ENCODE results near the gene KCNJ9.
A peak's percentile ranks its signal among the peaks of the same experiment; 100 is the strongest.

KCNJ9 gene

DNA sequence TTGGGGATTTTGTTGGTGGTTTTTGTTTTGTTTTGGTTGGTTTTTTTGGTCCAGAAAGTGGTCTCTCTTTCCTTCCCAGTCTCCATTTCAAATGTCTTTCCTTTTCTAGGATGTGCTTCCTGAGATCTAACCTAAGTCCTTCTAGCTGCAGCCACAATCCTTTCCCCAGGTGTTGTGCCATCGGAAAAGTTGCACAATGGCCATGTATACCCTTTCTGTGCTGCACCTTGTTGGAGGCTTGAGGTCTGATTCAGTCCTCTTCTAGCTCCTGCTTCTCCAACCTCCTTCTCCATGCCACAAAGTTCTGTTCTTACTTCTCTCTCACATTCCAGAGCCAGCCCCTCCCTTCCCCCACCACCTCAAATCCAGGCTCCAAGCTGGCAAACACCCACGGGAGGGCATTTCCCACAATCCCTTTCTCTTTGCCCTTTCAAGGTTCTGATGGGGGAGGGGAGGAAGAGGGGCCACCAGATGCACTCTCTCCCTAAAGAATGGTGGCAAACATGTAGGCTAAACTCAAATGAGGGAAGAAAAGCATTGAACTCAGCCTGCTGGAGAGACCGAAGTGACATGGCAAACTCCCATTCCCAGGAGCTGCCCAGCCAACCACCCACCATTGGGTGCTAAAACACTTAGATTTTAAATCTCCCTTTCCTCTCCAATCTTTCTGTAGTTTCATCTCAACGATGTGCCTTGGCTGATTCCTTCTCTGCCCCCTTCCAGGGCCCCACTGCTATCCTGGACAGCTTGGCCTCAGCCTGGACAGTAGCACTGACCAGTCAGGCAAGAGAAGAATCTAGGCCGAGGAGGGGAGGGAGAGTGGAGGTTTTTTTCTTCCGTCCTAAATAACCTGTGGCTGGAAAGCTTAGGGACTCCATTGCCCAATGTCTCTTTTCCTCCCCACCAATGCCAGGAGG is 14.3 kb upstream of the KCNJ9 start:
- no peak overlapping the region for H3K4me3 ChIP-seq (replicated peaks; ENCODE audit: low read depth, low read length)
- DNase-seq (ENCODE audit: low read depth): no peak
- TF ChIP-seq, protein P1, sequence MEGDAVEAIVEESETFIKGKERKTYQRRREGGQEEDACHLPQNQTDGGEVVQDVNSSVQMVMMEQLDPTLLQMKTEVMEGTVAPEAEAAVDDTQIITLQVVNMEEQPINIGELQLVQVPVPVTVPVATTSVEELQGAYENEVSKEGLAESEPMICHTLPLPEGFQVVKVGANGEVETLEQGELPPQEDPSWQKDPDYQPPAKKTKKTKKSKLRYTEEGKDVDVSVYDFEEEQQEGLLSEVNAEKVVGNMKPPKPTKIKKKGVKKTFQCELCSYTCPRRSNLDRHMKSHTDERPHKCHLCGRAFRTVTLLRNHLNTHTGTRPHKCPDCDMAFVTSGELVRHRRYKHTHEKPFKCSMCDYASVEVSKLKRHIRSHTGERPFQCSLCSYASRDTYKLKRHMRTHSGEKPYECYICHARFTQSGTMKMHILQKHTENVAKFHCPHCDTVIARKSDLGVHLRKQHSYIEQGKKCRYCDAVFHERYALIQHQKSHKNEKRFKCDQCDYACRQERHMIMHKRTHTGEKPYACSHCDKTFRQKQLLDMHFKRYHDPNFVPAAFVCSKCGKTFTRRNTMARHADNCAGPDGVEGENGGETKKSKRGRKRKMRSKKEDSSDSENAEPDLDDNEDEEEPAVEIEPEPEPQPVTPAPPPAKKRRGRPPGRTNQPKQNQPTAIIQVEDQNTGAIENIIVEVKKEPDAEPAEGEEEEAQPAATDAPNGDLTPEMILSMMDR (IDR thresholded peaks at IDR 0.05; ENCODE audit: low read length, missing control alignments): no peak

GRCh38 chr1:160068225-160068624 is 13.1 kb upstream of the KCNJ9 start:
- DNase-seq (ENCODE audit: low read depth): no peak
- H3K4me3 ChIP-seq (replicated peaks; ENCODE audit: low read depth, low read length): no peak overlapping the region
- TF ChIP-seq, protein P1 (IDR thresholded peaks at IDR 0.05; ENCODE audit: low read length, missing control alignments): no peak

DNA sequence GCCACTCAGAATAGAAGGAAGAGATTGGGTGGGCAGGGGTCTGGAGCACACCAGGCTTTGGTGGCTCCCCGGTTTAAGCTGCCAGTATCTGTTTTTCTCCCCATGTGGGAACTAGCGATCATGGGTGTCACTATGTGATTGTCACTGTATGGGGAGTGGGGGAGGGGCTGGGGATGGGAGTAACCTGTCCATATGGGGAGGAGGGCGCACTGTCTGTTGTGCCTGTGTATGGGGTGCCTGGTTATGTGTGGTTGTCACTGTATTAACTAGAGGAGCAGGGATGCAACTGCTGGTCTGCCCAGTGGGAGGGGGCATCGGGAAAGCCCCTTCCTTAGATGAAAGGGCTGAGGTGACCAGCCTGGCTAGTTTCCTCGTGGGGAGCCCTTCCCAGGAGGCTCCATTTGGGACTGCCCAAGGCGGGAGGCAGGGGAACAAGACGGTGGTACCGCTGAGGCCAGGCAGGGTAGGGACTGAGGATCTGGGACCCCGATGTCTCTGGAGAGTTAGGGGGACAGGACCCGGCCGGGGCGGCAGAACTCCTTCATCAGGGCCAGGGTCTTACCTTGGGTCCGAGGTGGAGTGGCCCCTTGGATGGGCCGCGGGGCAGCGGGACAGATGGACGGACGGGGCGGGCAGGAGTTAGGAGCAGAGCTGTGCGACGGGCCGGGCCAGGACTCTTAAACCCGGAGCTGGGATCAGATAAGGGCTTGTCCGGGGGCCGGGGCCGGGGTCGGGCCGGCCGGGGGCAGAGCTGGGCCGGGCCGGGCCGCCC is 11.7 kb upstream of the KCNJ9 start, which contains the start of gene KCNJ10:
Gene KCNJ10 (minus strand): TSS at position 701 of the 772 bp plus-strand sequence. CDS start 27,628 bp downstream, outside the sequence.
- TF ChIP-seq, protein P1 (IDR thresholded peaks at IDR 0.05; ENCODE audit: low read length, missing control alignments): no peak
- DNase-seq (ENCODE audit: low read depth): no peak
- peak within 1 kb of the TSS; percentile 63 for H3K4me3 ChIP-seq (replicated peaks; ENCODE audit: low read depth, low read length)

DNA sequence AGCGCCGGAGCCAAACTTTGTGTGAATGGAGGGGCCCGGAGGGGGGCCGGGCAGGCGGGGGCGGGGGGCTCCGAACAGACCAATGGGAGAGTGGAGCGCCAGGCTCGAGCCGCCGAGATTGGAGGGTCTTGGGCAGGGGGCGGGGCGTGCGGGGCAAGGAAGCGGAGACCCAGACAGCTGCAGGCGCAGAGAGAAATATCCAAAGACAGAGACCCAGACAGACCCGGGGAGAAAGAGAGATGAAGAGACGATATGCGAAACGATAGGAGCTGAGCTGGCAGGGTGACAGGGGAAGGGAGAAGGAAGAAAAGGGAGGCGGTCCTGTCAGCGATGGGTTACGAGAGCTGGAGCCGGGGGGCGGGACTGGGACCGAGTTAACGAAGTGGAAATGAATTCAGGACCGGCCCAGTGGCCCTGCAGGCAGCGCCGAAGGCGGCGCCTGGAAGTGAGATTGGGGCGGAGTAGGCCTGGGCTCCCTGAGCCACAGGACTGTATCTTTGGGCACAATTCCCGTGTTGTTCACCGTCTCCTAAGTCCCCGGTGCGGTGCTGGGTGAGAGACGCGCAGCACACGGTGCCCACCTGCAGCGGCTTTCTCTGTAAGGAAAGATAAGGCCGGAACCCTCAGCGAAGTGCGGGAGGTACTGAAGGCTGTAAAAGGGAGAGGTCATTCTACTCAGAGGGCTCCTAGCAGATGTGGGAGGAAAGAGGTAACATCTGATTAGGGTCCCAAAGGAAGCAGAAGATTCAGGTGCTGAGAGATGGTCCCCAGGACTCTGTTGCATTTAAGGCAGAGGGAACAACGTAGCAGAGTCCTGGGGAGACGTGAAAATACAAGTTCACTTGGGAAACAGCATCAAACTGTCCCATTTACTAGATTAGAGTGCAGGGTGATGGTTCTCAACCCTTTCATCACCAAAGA is 10.8 kb upstream of the KCNJ9 start:
- peak overlapping the region; percentile 63 for H3K4me3 ChIP-seq (replicated peaks; ENCODE audit: low read depth, low read length)
- TF ChIP-seq, protein P1 (IDR thresholded peaks at IDR 0.05; ENCODE audit: low read length, missing control alignments): no peak
- DNase-seq (ENCODE audit: low read depth): peak; percentile 44

GRCh38 chr1:160071289-160071688 is 10.0 kb upstream of the KCNJ9 start:
- TF ChIP-seq, protein P1 (IDR thresholded peaks at IDR 0.05; ENCODE audit: low read length, missing control alignments): no peak
- DNase-seq (ENCODE audit: low read depth): no peak

GRCh38 chr1:160074865-160075264 is 6.5 kb upstream of the KCNJ9 start:
- no peak overlapping the region for H3K4me3 ChIP-seq (replicated peaks; ENCODE audit: low read depth, low read length)
- TF ChIP-seq, protein P1 (IDR thresholded peaks at IDR 0.05; ENCODE audit: low read length, missing control alignments): no peak
- DNase-seq (ENCODE audit: low read depth): no peak

More at GRCh38 chr1:160071289-160071688, 10.0 kb upstream of the KCNJ9 start:
- H3K4me3 ChIP-seq (replicated peaks; ENCODE audit: low read depth, low read length): no peak overlapping the region

All from fibroblast of pulmonary artery (primary cell).